SHP77 (cell line): ENCODE measurements around the gene SGCA.

Experiments
- DNase-seq, 2 experiments: peaks; one replicate each; lab custom pipeline; 2025; lab: John Stamatoyannopoulos, UW

The SGCA gene

GRCh38 chr17:50165867-50166517 lies at the start of gene SGCA:
TSS of gene SGCA (plus strand) at chr17:50166005. CDS start at chr17:50166041, 36 bp downstream.
- DNase-seq: no peak

- peak; percentile 81 for DNase-seq
Measured at GRCh38 chr17:50117202-50118051, 48.4 kb upstream of the SGCA start.

GRCh38 chr17:50118076-50118827 lies 47.6 kb upstream of the SGCA start:
- DNase-seq: no peak

- DNase-seq: no peak
Measured at GRCh38 chr17:50118828-50119218, 47.0 kb upstream of the SGCA start.

- no peak for DNase-seq
Measured at GRCh38 chr17:50120475-50121253, 45.1 kb upstream of the SGCA start.

- DNase-seq: no peak
Measured at GRCh38 chr17:50122945-50123344, 42.9 kb upstream of the SGCA start.

GRCh38 chr17:50123649-50124349 lies 42.0 kb upstream of the SGCA start:
- no peak for DNase-seq

- DNase-seq: no peak
Measured at GRCh38 chr17:50125420-50125997, 40.3 kb upstream of the SGCA start.

GRCh38 chr17:50127697-50128361 lies 38.0 kb upstream of the SGCA start:
- DNase-seq: no peak

- DNase-seq: no peak
Measured at GRCh38 chr17:50128441-50129352, 37.1 kb upstream of the SGCA start.

- no peak for DNase-seq
Measured at GRCh38 chr17:50129353-50129727, 36.5 kb upstream of the SGCA start.

GRCh38 chr17:50129728-50130558 lies 35.9 kb upstream of the SGCA start, which contains the start of gene SAMD14:
TSS of gene SAMD14 (minus strand) at chr17:50130160. CDS start at chr17:50124959, 5,201 bp downstream.
- DNase-seq: no peak

- peak in 1 of 2 experiments; percentile 50 for DNase-seq
Measured at GRCh38 chr17:50130559-50131305, 35.1 kb upstream of the SGCA start.

GRCh38 chr17:50132104-50132794 lies 33.6 kb upstream of the SGCA start:
- no peak for DNase-seq

- DNase-seq: no peak
Measured at GRCh38 chr17:50133028-50133768, 32.6 kb upstream of the SGCA start.

GRCh38 chr17:50133769-50134099 lies 32.1 kb upstream of the SGCA start:
- no peak for DNase-seq
